KMS-11 (cell line): Measurements from ENCODE around the gene BOLA2B.
"Not testable (repeated sequence)": the region's sequence is repeated elsewhere in the genome, so short reads cannot be mapped to it uniquely, and the experiment has no call there.

Experiments
- H2AFZ ChIP-seq: fragments of 200-600 bp; sonication (generic); 2 replicates; pipeline ENCODE4 v1.6.1; 2016; ENCODE audit warnings: antibody characterized with exemption, mixed run types, low read depth
- H3K27ac ChIP-seq: fragments of 200-600 bp; sonication (generic); 2 replicates; pipeline ENCODE4 v1.6.1; 2016; ENCODE audit warnings: mild to moderate bottlenecking, mixed run types
- H3K27me3 ChIP-seq: fragments of 200-600 bp; sonication (generic); 2 replicates; pipeline ENCODE4 v1.6.1; 2017; ENCODE audit warnings: mild to moderate bottlenecking, low read depth, mixed run types, moderate library complexity; ENCODE audit not compliant: insufficient read depth
- H3K36me3 ChIP-seq: fragments of 200-600 bp; sonication (generic); 2 replicates; pipeline ENCODE4 v1.6.1; 2017; ENCODE audit warnings: mild to moderate bottlenecking, mixed run types; ENCODE audit not compliant: insufficient read depth
- H3K4me1 ChIP-seq: fragments of 200-600 bp; sonication (generic); 2 replicates; pipeline ENCODE4 v1.6.1; 2016; ENCODE audit warnings: mild to moderate bottlenecking, low read depth, mixed run types; ENCODE audit not compliant: poor library complexity, severe bottlenecking
- H3K4me2 ChIP-seq: fragments of 200-600 bp; sonication (generic); 2 replicates; pipeline ENCODE4 v1.7.0; 2016; ENCODE audit warnings: mild to moderate bottlenecking, mixed run types
- H3K4me3 ChIP-seq: fragments of 200-600 bp; sonication (generic); IDR thresholded peaks from 2 replicates; pipeline ENCODE4 v1.6.1; 2017; ENCODE audit warnings: low read depth, low read length, mixed read lengths; ENCODE audit not compliant: insufficient read depth
- H3K79me2 ChIP-seq: fragments of 200-600 bp; sonication (generic); 2 replicates; pipeline ENCODE4 v1.6.1; 2016; ENCODE audit warnings: low read depth, mixed run types; ENCODE audit not compliant: insufficient read depth
- H3K9ac ChIP-seq: fragments of 200-600 bp; sonication (generic); 2 replicates; pipeline ENCODE4 v1.6.1; 2016; ENCODE audit warnings: mild to moderate bottlenecking, mixed run types
- H4K20me1 ChIP-seq: fragments of 200-600 bp; sonication (generic); 2 replicates; pipeline ENCODE4 v1.6.1; 2016; ENCODE audit warnings: mild to moderate bottlenecking, mixed run types; ENCODE audit not compliant: insufficient read depth
- CTCF ChIP-seq: fragments of 200-600 bp; sonication (generic); conservative IDR thresholded peaks from 2 replicates; pipeline ENCODE4 v1.6.1; 2017; ENCODE audit warnings: low read depth, mild to moderate bottlenecking, antibody characterized with exemption, low read length, moderate library complexity, mixed read lengths

The BOLA2B gene

GRCh38 chr16:30194172-30194925 is 883 bp upstream of the BOLA2B start:
- H3K36me3 ChIP-seq, H3K4me1 ChIP-seq, H3K9ac ChIP-seq, H3K4me2 ChIP-seq, H4K20me1 ChIP-seq, H2AFZ ChIP-seq, H3K4me3 ChIP-seq, H3K79me2 ChIP-seq, H3K27me3 ChIP-seq, H3K27ac ChIP-seq: not testable (repeated sequence)

- H3K27me3 ChIP-seq, H4K20me1 ChIP-seq, H3K4me1 ChIP-seq, H3K27ac ChIP-seq, H2AFZ ChIP-seq, H3K4me2 ChIP-seq, H3K4me3 ChIP-seq, H3K9ac ChIP-seq, H3K79me2 ChIP-seq, H3K36me3 ChIP-seq: not testable (repeated sequence)
Measured at GRCh38 chr16:30193098-30193497, 368 bp downstream of the BOLA2B start.

GRCh38 chr16:30191158-30191557 is 2.3 kb downstream of the BOLA2B start:
- not testable (repeated sequence) for H3K79me2 ChIP-seq, H3K27me3 ChIP-seq, H4K20me1 ChIP-seq, H3K4me2 ChIP-seq, H3K27ac ChIP-seq, H3K9ac ChIP-seq, H2AFZ ChIP-seq, H3K36me3 ChIP-seq, H3K4me3 ChIP-seq
- H3K4me1 ChIP-seq, result peaks cover 13% of the 10 kb centered on the region

- Histone ChIP-seq H3K36me3 (no peaks in the 10 kb centered on the region), H3K27me3 (no peaks in the 10 kb centered on the region), H2AFZ (no peak overlapping the region), H3K9ac (no peak overlapping the region), H4K20me1 (no peaks in the 10 kb centered on the region), H3K79me2 (peaks cover 30% of the 10 kb centered on the region), H3K4me1 (peaks cover 30% of the 10 kb centered on the region), H3K27ac (no peak overlapping the region), H3K4me2 (no peak overlapping the region), H3K4me3 (no peak overlapping the region)
- TF ChIP-seq CTCF, result no peak
Measured at GRCh38 chr16:30187971-30188561, 5.4 kb downstream of the BOLA2B start.

GRCh38 chr16:30187556-30187865 is 6.0 kb downstream of the BOLA2B start:
- Histone ChIP-seq H3K4me1 (peaks cover 33% of the 10 kb centered on the region), H3K27me3 (no peaks in the 10 kb centered on the region), H3K27ac (no peak overlapping the region), H3K4me3 (no peak overlapping the region), H3K4me2 (no peak overlapping the region), H3K9ac (no peak overlapping the region), H2AFZ (no peak overlapping the region), H4K20me1 (no peaks in the 10 kb centered on the region), H3K36me3 (no peaks in the 10 kb centered on the region), H3K79me2 (peaks cover 30% of the 10 kb centered on the region)
- no peak for TF ChIP-seq CTCF
